ENCODE measurements around the gene MECR. TPM values are rescaled to one million over a fixed set of nuclear protein-coding genes. Genes with fewer than 3 reads are reported as not detected.

MECR gene
- total and polyA plus RNA-seq, 2 experiments from 2014 or later: 41.4 to 60.0 TPM

DNA sequence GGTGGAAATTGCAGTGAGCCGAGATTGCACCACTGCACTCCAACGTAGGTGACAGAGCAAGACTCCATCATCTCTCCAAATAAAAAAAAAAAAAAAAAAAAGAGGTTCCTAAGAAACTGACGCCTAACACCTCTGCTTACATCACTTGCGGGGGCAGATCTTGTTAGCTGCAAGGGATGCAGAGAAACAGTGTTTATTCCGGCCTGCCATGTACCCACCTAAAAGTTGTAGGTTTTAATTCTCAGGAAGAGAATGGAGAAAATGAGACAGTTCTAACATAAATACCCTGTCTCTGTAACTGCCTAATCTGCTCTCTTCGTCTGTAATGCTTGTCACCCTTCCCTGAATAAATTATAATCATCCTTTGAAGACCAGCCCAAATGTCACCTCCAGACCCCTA, 40.0 kb downstream of the MECR start:
- no peak for DNase-seq (ENCODE audit: low read depth in 1 of 2, low spot score in 1 of 2)
- H3K9me3 ChIP-seq (ENCODE audit: low read depth): no peaks in the 10 kb centered on the region
- TF ChIP-seq, protein P1, sequence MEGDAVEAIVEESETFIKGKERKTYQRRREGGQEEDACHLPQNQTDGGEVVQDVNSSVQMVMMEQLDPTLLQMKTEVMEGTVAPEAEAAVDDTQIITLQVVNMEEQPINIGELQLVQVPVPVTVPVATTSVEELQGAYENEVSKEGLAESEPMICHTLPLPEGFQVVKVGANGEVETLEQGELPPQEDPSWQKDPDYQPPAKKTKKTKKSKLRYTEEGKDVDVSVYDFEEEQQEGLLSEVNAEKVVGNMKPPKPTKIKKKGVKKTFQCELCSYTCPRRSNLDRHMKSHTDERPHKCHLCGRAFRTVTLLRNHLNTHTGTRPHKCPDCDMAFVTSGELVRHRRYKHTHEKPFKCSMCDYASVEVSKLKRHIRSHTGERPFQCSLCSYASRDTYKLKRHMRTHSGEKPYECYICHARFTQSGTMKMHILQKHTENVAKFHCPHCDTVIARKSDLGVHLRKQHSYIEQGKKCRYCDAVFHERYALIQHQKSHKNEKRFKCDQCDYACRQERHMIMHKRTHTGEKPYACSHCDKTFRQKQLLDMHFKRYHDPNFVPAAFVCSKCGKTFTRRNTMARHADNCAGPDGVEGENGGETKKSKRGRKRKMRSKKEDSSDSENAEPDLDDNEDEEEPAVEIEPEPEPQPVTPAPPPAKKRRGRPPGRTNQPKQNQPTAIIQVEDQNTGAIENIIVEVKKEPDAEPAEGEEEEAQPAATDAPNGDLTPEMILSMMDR (IDR thresholded peaks at IDR 0.05; ENCODE audit: low read depth, low read length): no peak
- H3K36me3 ChIP-seq: no peaks in the 10 kb centered on the region
- H3K4me3 ChIP-seq: no peak overlapping the region
- H3K27me3 ChIP-seq: no peaks in the 10 kb centered on the region
- no peaks in the 10 kb centered on the region for H3K4me1 ChIP-seq (ENCODE audit: low read depth)
- H3K27ac ChIP-seq: no peak overlapping the region

DNA sequence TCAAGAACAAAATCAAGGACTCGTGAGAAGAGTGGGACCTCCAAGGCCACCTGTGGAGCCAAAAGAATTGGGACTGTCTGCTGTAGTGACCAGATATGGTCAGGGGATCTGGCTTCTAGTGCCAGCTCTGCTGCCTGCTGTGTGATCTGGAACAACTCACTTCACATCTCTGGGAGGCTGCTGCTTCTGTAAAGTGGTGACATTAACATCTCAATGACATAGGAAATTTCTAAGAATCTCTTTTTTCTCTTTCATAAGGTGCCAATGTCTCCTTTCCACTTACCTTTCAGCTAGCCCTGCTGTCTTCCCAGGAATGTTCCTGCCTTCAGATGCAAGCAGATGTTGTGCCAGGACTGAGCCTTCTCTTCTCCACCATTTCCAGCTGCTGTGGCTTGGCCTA, 44.0 kb downstream of the MECR start:
- TF ChIP-seq, protein P1 (IDR thresholded peaks at IDR 0.05; ENCODE audit: low read depth, low read length): no peak
- no peaks in the 10 kb centered on the region for H3K4me1 ChIP-seq (ENCODE audit: low read depth)
- H3K36me3 ChIP-seq: no peaks in the 10 kb centered on the region
- no peaks in the 10 kb centered on the region for H3K9me3 ChIP-seq (ENCODE audit: low read depth)
- no peak overlapping the region for H3K4me3 ChIP-seq
- no peak for DNase-seq (ENCODE audit: low read depth in 1 of 2, low spot score in 1 of 2)
- no peaks in the 10 kb centered on the region for H3K27me3 ChIP-seq
- no peak overlapping the region for H3K27ac ChIP-seq

DNA sequence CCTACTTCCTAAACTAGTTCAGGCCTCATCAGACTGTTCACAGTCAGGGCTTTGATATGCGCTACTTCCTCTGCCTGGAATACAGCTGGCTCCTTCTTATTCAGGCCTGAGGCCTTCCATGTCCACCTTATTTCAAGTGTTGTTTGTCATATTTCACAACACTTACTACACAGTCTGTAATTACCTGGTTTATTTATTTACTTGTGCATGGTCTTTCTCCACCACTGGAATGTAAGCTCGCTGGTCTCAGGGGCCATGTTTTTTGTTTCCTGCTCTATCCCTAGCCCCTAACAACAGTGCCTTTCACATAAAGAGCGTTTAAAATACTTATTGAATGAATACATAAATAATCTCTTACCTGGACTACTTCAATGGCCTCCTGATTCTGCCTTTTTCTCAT, 44.5 kb downstream of the MECR start:
- no peak overlapping the region for H3K27ac ChIP-seq
- H3K4me3 ChIP-seq: no peak overlapping the region
- no peaks in the 10 kb centered on the region for H3K9me3 ChIP-seq (ENCODE audit: low read depth)
- H3K36me3 ChIP-seq: no peaks in the 10 kb centered on the region
- TF ChIP-seq, protein P1 (IDR thresholded peaks at IDR 0.05; ENCODE audit: low read depth, low read length): no peak
- no peaks in the 10 kb centered on the region for H3K27me3 ChIP-seq
- no peaks in the 10 kb centered on the region for H3K4me1 ChIP-seq (ENCODE audit: low read depth)
- DNase-seq (ENCODE audit: low read depth in 1 of 2, low spot score in 1 of 2): no peak

DNA sequence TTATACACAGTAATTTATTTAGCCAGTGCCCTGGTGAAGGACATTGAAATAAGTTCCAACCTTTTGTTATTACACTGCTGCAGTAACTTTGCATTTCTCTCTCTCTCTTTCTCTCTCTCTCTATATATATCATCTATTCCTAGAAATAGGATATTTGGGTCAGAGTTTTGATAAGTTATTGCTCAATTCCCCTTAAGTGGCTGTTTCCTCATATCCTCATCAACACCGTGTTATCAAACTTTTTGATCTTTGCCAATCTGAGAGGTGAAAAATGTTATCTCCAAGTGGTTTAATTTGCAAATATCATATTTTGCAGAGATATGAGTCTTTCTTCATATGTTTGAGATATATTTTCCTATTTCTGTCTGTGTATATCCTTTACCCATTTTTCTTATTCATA, 47.4 kb downstream of the MECR start:
- H3K4me1 ChIP-seq (ENCODE audit: low read depth): peaks cover 11% of the 10 kb centered on the region
- H3K27ac ChIP-seq: no peak overlapping the region
- H3K9me3 ChIP-seq (ENCODE audit: low read depth): no peaks in the 10 kb centered on the region
- peaks cover 3% of the 10 kb centered on the region for H3K36me3 ChIP-seq
- DNase-seq (ENCODE audit: low read depth in 1 of 2, low spot score in 1 of 2): no peak
- H3K4me3 ChIP-seq: no peak overlapping the region
- H3K27me3 ChIP-seq: no peaks in the 10 kb centered on the region
- TF ChIP-seq, protein P1 (IDR thresholded peaks at IDR 0.05; ENCODE audit: low read depth, low read length): no peak

DNA sequence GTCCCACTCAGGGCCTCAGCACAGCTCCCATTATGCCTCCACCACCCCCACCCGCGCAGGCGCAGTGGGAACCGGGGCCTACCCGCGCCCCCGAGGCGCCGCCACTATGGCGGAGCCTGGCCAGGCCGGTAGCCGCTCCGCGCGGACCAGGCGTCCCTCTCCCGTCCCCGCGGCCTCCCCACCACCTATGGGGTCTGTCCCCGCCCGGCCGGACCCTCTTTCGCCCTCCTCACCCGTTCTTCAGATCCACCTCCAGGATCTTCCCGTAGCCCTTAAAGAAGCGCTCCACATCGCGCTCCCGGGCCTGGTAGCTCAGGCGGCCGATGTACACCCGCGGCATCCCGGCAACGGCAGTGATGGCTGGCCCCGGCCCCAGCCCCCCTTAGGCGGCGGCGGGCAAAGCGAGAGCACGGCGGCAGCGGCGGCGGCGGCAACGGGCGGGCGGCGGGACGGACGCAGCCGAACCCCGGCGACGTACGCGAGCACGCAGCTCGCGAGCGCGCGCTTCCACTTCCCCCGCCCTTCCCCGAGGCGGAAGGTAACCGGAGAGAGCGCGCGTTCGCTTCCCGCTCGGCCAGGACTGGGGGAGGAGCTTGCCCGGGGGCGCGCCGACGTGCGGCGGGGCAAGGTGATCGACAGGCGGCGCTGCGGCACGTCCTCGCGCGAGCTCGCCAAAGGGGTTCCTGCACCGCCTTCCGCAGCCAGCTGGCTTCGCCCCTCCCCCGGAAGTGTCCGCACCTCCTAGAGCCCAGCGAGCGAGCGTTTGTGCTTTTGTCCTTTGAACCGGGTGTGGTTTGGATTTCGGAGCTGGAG, 49.1 kb downstream of the MECR start, which contains the start of gene SRSF4:
Gene SRSF4, minus strand, starts transcription at position 488 of the 813 bp plus-strand sequence. Its CDS starts 148 bp downstream, at position 340.
- peak within 1 kb of the TSS; percentile 100 for H3K27ac ChIP-seq
- TF ChIP-seq, protein P1 (IDR thresholded peaks at IDR 0.05; ENCODE audit: low read depth, low read length): peak; percentile 58
- H3K4me1 ChIP-seq (ENCODE audit: low read depth): peaks cover 11% of the 10 kb centered on the region
- no peaks in the 10 kb centered on the region for H3K27me3 ChIP-seq
- H3K36me3 ChIP-seq: peaks cover 3% of the 10 kb centered on the region
- peak; percentile 98 to 100 for DNase-seq (ENCODE audit: low read depth in 1 of 2, low spot score in 1 of 2)
- H3K9me3 ChIP-seq (ENCODE audit: low read depth): no peaks in the 10 kb centered on the region
- peak within 1 kb of the TSS; percentile 95 for H3K4me3 ChIP-seq
